ENCODE results near the gene QSOX2.

Gene QSOX2

GRCh38 chr9:136203408-136204144 lies 42.0 kb downstream of the QSOX2 start:
- no peak for TF ChIP-seq CTCF (IDR thresholded peaks at IDR 0.05; ENCODE audit: borderline replicate concordance, insufficient read depth, low read depth, low read length)
- no peak overlapping the region for H3K4me3 ChIP-seq (ENCODE audit: low read depth, low read length)

- no peak for TF ChIP-seq CTCF (IDR thresholded peaks at IDR 0.05; ENCODE audit: borderline replicate concordance, insufficient read depth, low read depth, low read length)
- no peak overlapping the region for H3K4me3 ChIP-seq (ENCODE audit: low read depth, low read length)
Observed at GRCh38 chr9:136202454-136203407, 42.9 kb downstream of the QSOX2 start.

- no peak for TF ChIP-seq CTCF (IDR thresholded peaks at IDR 0.05; ENCODE audit: borderline replicate concordance, insufficient read depth, low read depth, low read length)
- no peak overlapping the region for H3K4me3 ChIP-seq (ENCODE audit: low read depth, low read length)
Observed at GRCh38 chr9:136201609-136202453, 43.8 kb downstream of the QSOX2 start.

GRCh38 chr9:136201174-136201573 lies 44.4 kb downstream of the QSOX2 start:
- H3K4me3 ChIP-seq (ENCODE audit: low read depth, low read length) = no peak overlapping the region
- TF ChIP-seq CTCF (IDR thresholded peaks at IDR 0.05; ENCODE audit: borderline replicate concordance, insufficient read depth, low read depth, low read length) = no peak

- no peak for TF ChIP-seq CTCF (IDR thresholded peaks at IDR 0.05; ENCODE audit: borderline replicate concordance, insufficient read depth, low read depth, low read length)
- H3K4me3 ChIP-seq (ENCODE audit: low read depth, low read length) = no peak overlapping the region
Observed at GRCh38 chr9:136200424-136200823, 45.2 kb downstream of the QSOX2 start.

- H3K4me3 ChIP-seq (ENCODE audit: low read depth, low read length) = no peak overlapping the region
Observed at GRCh38 chr9:136199391-136200288, 46.0 kb downstream of the QSOX2 start.

More at GRCh38 chr9:136199391-136200288, 46.0 kb downstream of the QSOX2 start:
- TF ChIP-seq CTCF (IDR thresholded peaks at IDR 0.05; ENCODE audit: borderline replicate concordance, insufficient read depth, low read depth, low read length) = no peak

Measured in GM12875 (cell line).